SK-N-SH (cell line): ENCODE measurements around the gene RGS7BP. TPM values are rescaled to one million over a fixed set of nuclear protein-coding genes. Genes with fewer than 3 reads are reported as not detected.

Experiments used
- CTCF ChIA-PET: fragments of 300-600, 350-600 bp; formaldehyde crosslinking; extraction: SDS; loops from one replicate; lab custom pipeline; 2021; lab: Yijun Ruan, JAX
- POLR2A ChIA-PET: fragments of 350-600 bp; sonication (Branson Sonifier 250); formaldehyde crosslinking; extraction: SDS; loops from one replicate; lab custom pipeline; 2020; ENCODE audit warnings: antibody characterized with exemption, inconsistent platforms; lab: Yijun Ruan, JAX
- DNase-seq: peaks from one replicate; pipeline ENCODE4 v3.0.0; 2012
- H2AFZ ChIP-seq: fragments of 200-600 bp; sonication (generic); 2 replicates; pipeline ENCODE4 v1.8.1; 2016; ENCODE audit warnings: antibody characterized with exemption, mild to moderate bottlenecking, low read depth
- H3F3A ChIP-seq: fragments of 200-600 bp; sonication (generic); replicated peaks from 2 replicates; pipeline ENCODE3; 2016; ENCODE audit warnings: antibody characterized with exemption, mild to moderate bottlenecking; ENCODE audit not compliant: insufficient read depth
- H3K27ac ChIP-seq, 2 experiments: fragments of 200-500 bp in 1 of 2; fragments of 200-600 bp in 1 of 2; sonication (Bioruptor generic) in 1 of 2; sonication (generic), shearing (Covaris generic) in 1 of 2; 2 replicates each; pipeline versions ENCODE4 v1.5.1 to v1.6.1; 2014 to 2016; ENCODE audit warnings: low read depth in 2 of 2, inconsistent platforms in 1 of 2, low read length in 1 of 2, mild to moderate bottlenecking in 1 of 2, mixed read lengths in 1 of 2
- H3K27me3 ChIP-seq: fragments of 200-600 bp; sonication (generic), shearing (Covaris generic); 2 replicates; pipeline ENCODE4 v1.6.1; 2016; ENCODE audit warnings: mixed run types; ENCODE audit not compliant: insufficient read depth
- H3K36me3 ChIP-seq, 2 experiments: fragments of 200-500 bp in 1 of 2; fragments of 200-600 bp in 1 of 2; sonication (Bioruptor generic) in 1 of 2; sonication (generic) in 1 of 2; replicated peaks in 1 of 2; 2 replicates each; pipeline versions ENCODE3 to v1.5.1; 2014 to 2016; ENCODE audit warnings: low read length in 1 of 2, mild to moderate bottlenecking in 1 of 2; ENCODE audit not compliant: insufficient read depth in 2 of 2, control insufficient read depth in 1 of 2
- H3K4me1 ChIP-seq, 2 experiments: fragments of 200-500 bp in 1 of 2; fragments of 200-600 bp in 1 of 2; sonication (Bioruptor generic) in 1 of 2; sonication (generic), shearing (Covaris generic) in 1 of 2; 2 replicates each; pipeline versions ENCODE4 v1.5.1 to v1.6.1; 2014 to 2016; ENCODE audit warnings: low read depth in 1 of 2, low read length in 1 of 2, mixed run types in 1 of 2; ENCODE audit not compliant: insufficient read depth in 2 of 2, control insufficient read depth in 1 of 2
- H3K4me2 ChIP-seq: fragments of 200-600 bp; sonication (generic), shearing (Covaris generic); 2 replicates; pipeline ENCODE4 v1.6.1; 2017; ENCODE audit warnings: mixed run types
- H3K4me3 ChIP-seq, 2 experiments: fragments of 200-500 bp in 1 of 2; fragments of 200-600 bp in 1 of 2; sonication (Bioruptor generic) in 1 of 2; sonication (generic), shearing (Covaris generic) in 1 of 2; 2 replicates each; pipeline versions ENCODE4 v1.5.1 to v1.8.1; 2014 to 2016; ENCODE audit warnings: low read depth in 2 of 2, inconsistent platforms in 1 of 2, low read length in 1 of 2, mild to moderate bottlenecking in 1 of 2, mixed read lengths in 1 of 2, moderate library complexity in 1 of 2
- H3K79me2 ChIP-seq: fragments of 200-600 bp; sonication (generic); 2 replicates; pipeline ENCODE4 v1.8.1; 2017; ENCODE audit warnings: mild to moderate bottlenecking; ENCODE audit not compliant: insufficient read depth
- H3K9ac ChIP-seq: fragments of 200-600 bp; sonication (generic); 2 replicates; pipeline ENCODE4 v1.6.1; 2017; ENCODE audit warnings: mixed run types
- H3K9me2 ChIP-seq: fragments of 200-600 bp; sonication (generic); 2 replicates; pipeline ENCODE4 v1.6.1; 2017; ENCODE audit warnings: mixed run types
- H3K9me3 ChIP-seq: fragments of 200-600 bp; sonication (generic); 2 replicates; pipeline ENCODE4 v1.6.1; 2017; ENCODE audit warnings: mixed run types, mild to moderate bottlenecking, moderate library complexity
- H4K20me1 ChIP-seq: fragments of 200-600 bp; sonication (generic); 2 replicates; pipeline ENCODE4 v1.6.1; 2017; ENCODE audit warnings: mild to moderate bottlenecking, mixed run types; ENCODE audit not compliant: insufficient read depth
- CHD2 ChIP-seq: fragments of 150-350 bp; IDR thresholded peaks from 2 replicates; pipeline ENCODE4 v1.6.1; 2018; ENCODE audit warnings: low read length; ENCODE audit not compliant: partially characterized antibody
- ELF1 ChIP-seq: IDR thresholded peaks from 2 replicates; pipeline ENCODE4 v1.4.0; 2012
- EP300 ChIP-seq, 2 experiments: IDR thresholded peaks; 2 replicates each; pipeline versions ENCODE4 v1.4.0 to v1.6.1; 2012; ENCODE audit warnings: borderline replicate concordance in 1 of 2, low read depth in 1 of 2, low read length in 1 of 2
- FOSL2 ChIP-seq: IDR thresholded peaks from 2 replicates; pipeline ENCODE4 v1.4.0; 2012; ENCODE audit warnings: low read depth, mild to moderate bottlenecking, moderate library complexity, borderline replicate concordance
- GABPA ChIP-seq: IDR thresholded peaks from 2 replicates; pipeline ENCODE4 v1.4.0; 2012; ENCODE audit warnings: low read depth, mild to moderate bottlenecking
- GATA2 ChIP-seq: sonication (generic); formaldehyde crosslinking; IDR thresholded peaks from 2 replicates; pipeline ENCODE4 v1.5.0; 2020; ENCODE audit warnings: mild to moderate bottlenecking, missing genetic modification reagents
- JUND ChIP-seq: IDR thresholded peaks from 2 replicates; pipeline ENCODE4 v1.4.0; 2012
- MXI1 ChIP-seq: IDR thresholded peaks from 2 replicates; pipeline ENCODE4 v1.6.1; 2012; ENCODE audit warnings: mild to moderate bottlenecking, low read depth, low read length, improper control_type of control experiment
- POLR2AphosphoS5 ChIP-seq: IDR thresholded peaks from 2 replicates; pipeline ENCODE4 v1.6.1; 2012; ENCODE audit warnings: low read depth, low read length
- RAD21 ChIP-seq: IDR thresholded peaks from 2 replicates; pipeline ENCODE4 v1.6.1; 2012; ENCODE audit warnings: mild to moderate bottlenecking, low read length
- SMC3 ChIP-seq: IDR thresholded peaks from 2 replicates; pipeline ENCODE4 v1.6.1; 2012; ENCODE audit warnings: low read depth, low read length, improper control_type of control experiment
- TCF12 ChIP-seq: IDR thresholded peaks from 2 replicates; pipeline ENCODE4 v1.4.0; 2012
- WGBS: methylation state at CpG from one replicate; pipeline ENCODE4 v1.1.6; 2017; ENCODE audit warnings: low lambda C conversion rate; 5-methylcytosine and 5-hydroxymethylcytosine counted together
- polyA plus RNA-seq, 3 experiments: library from polyadenylated mRNA; depleted of rRNA; stranded (reverse); fragments of >200 nt; gene quantifications; 2 replicates each; pipeline ENCODE4 v1.2.3, GENCODE V29; 2012
- small RNA-seq, 7 experiments: library from RNA; depleted of rRNA; stranded (forward); fragments of <200 nt; gene quantifications; one replicate each; pipeline ENCODE3, GENCODE V24; 2012
- TF ChIP-seq, protein P1 (sequence below): fragments of 200-600 bp; sonication (generic); IDR thresholded peaks from 2 replicates; pipeline ENCODE4 v1.6.1; 2017; ENCODE audit warnings: antibody characterized with exemption, mild to moderate bottlenecking, moderate library complexity

RGS7BP gene
- polyA plus RNA-seq, 1 of the 3 experiments (the other 2 are of a cell fraction) = not detected

- Histone ChIP-seq H3K27me3 (peaks cover 14% of the 10 kb centered on the region; the same call in 1 of the 2 replicates), H3F3A (no peaks in the 10 kb centered on the region), H3K36me3 (no peaks in the 10 kb centered on the region), H3K9ac (no peak overlapping the region), H3K27ac (no peak overlapping the region), H3K9me2 (no peaks in the 10 kb centered on the region)
- 18% methylated on average over 3 of the region's 3 CpGs for whole genome bisulfite sequencing
- CTCF ChIA-PET = interaction anchor here (1.0 to 2.0 kb wide), 3 partner anchors 23 to 127 kb away, joined by 3 to 7 read pairs (median 5); no protein-coding TSS in a partner anchor
- POLR2A ChIA-PET = no interaction called here
- no peak for DNase-seq
- TF ChIP-seq GABPA = no peak
- no peak for TF ChIP-seq EP300 (IDR thresholded peaks at IDR 0.05; ENCODE audit: borderline replicate concordance in 1 of 2, low read depth in 1 of 2, low read length in 1 of 2)
- TF ChIP-seq JUND = no peak
- no peak for TF ChIP-seq ELF1
- no peak for TF ChIP-seq MXI1
- TF ChIP-seq FOSL2 = no peak
- no peak for TF ChIP-seq TCF12
- no peak for TF ChIP-seq CHD2
- no peak for TF ChIP-seq POLR2AphosphoS5
- TF ChIP-seq, protein P1, sequence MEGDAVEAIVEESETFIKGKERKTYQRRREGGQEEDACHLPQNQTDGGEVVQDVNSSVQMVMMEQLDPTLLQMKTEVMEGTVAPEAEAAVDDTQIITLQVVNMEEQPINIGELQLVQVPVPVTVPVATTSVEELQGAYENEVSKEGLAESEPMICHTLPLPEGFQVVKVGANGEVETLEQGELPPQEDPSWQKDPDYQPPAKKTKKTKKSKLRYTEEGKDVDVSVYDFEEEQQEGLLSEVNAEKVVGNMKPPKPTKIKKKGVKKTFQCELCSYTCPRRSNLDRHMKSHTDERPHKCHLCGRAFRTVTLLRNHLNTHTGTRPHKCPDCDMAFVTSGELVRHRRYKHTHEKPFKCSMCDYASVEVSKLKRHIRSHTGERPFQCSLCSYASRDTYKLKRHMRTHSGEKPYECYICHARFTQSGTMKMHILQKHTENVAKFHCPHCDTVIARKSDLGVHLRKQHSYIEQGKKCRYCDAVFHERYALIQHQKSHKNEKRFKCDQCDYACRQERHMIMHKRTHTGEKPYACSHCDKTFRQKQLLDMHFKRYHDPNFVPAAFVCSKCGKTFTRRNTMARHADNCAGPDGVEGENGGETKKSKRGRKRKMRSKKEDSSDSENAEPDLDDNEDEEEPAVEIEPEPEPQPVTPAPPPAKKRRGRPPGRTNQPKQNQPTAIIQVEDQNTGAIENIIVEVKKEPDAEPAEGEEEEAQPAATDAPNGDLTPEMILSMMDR = no peak
- TF ChIP-seq SMC3 = no peak
- no peak for TF ChIP-seq RAD21
- no peak for TF ChIP-seq GATA2 (CRISPR knock-in tag)
- TF ChIP-seq, all 33 proteins: peak for 0
- Histone ChIP-seq H3K79me2 (no peaks in the 10 kb centered on the region), H3K4me3 (no peak overlapping the region), H3K4me2 (no peak overlapping the region), H4K20me1 (no peaks in the 10 kb centered on the region), H2AFZ (no peak overlapping the region), H3K4me1 (no peaks in the 10 kb centered on the region), H3K9me3 (no peaks in the 10 kb centered on the region)
Observed at GRCh38 chr5:64659289-64659688, 153.5 kb downstream of the RGS7BP start.

Small RNA genes within 50 kb of the gene (small RNA-seq; reads per million reads assigned to genes)
- gene RN7SL169P = 0 to 0.13 (median 0) reads per million in 7 experiments
- 0 reads per million in 7 experiments for gene RNU6-294P

Other genes with a start within 250 kb of the RGS7BP start
- 0.16 TPM in 1 of 2 replicates, not detected in the other for gene SHISAL2B, start 184.5 kb downstream of the RGS7BP start, polyA plus RNA-seq (2012; rRNA removed)